Activated naive CD8-positive, alpha-beta T cell treated with anti-CD3 and anti-CD28 coated beads, Interleukin-2, amount 50 U/mL, for 24 hours (primary cell): ENCODE results near the gene ARMH3.

Experiments used
- ATAC-seq: fragments of 150-1000 bp; cut with Tn5 transposase; one replicate; pipeline ENCODE4 v1.10.0; 2021
- DNase-seq: peaks from one replicate; pipeline ENCODE4 v3.0.0; 2021
- H3K27ac Mint-ChIP-seq: one replicate; pipeline ENCODE4 v1.8.0; 2021; ENCODE audit warnings: mild to moderate bottlenecking, mixed read lengths
- H3K27me3 Mint-ChIP-seq: one replicate; pipeline ENCODE4 v1.8.0; 2021; ENCODE audit warnings: mixed read lengths
- H3K36me3 Mint-ChIP-seq: one replicate; pipeline ENCODE4 v1.8.0; 2021; ENCODE audit warnings: low read depth, mixed read lengths
- H3K4me1 Mint-ChIP-seq: one replicate; pipeline ENCODE4 v1.8.0; 2021; ENCODE audit warnings: mixed read lengths
- H3K4me3 Mint-ChIP-seq: one replicate; pipeline ENCODE4 v1.8.0; 2021; ENCODE audit warnings: mild to moderate bottlenecking, moderate library complexity, mixed read lengths
- H3K9me3 Mint-ChIP-seq: one replicate; pipeline ENCODE4 v1.8.0; 2021; ENCODE audit warnings: mixed read lengths

The ARMH3 gene

GRCh38 chr10:101922846-101923245 is 133.1 kb downstream of the ARMH3 start:
- Mint-ChIP-seq H3K27me3 (no peaks in the 10 kb centered on the region), H3K4me1 (peaks cover 5% of the 10 kb centered on the region), H3K36me3 (peaks cover 9% of the 10 kb centered on the region), H3K27ac (no peak overlapping the region), H3K9me3 (no peaks in the 10 kb centered on the region), H3K4me3 (no peak overlapping the region)
- ATAC-seq (no peak), DNase-seq (no peak)

GRCh38 chr10:101920546-101920945 is 135.4 kb downstream of the ARMH3 start:
- no peak overlapping the region for H3K4me3 Mint-ChIP-seq
- H3K4me1 Mint-ChIP-seq = peaks cover 5% of the 10 kb centered on the region
- H3K27me3 Mint-ChIP-seq = no peaks in the 10 kb centered on the region
- ATAC-seq = no peak
- H3K36me3 Mint-ChIP-seq = peaks cover 9% of the 10 kb centered on the region
- no peak overlapping the region for H3K27ac Mint-ChIP-seq
- no peak for DNase-seq
- no peaks in the 10 kb centered on the region for H3K9me3 Mint-ChIP-seq

DNA sequence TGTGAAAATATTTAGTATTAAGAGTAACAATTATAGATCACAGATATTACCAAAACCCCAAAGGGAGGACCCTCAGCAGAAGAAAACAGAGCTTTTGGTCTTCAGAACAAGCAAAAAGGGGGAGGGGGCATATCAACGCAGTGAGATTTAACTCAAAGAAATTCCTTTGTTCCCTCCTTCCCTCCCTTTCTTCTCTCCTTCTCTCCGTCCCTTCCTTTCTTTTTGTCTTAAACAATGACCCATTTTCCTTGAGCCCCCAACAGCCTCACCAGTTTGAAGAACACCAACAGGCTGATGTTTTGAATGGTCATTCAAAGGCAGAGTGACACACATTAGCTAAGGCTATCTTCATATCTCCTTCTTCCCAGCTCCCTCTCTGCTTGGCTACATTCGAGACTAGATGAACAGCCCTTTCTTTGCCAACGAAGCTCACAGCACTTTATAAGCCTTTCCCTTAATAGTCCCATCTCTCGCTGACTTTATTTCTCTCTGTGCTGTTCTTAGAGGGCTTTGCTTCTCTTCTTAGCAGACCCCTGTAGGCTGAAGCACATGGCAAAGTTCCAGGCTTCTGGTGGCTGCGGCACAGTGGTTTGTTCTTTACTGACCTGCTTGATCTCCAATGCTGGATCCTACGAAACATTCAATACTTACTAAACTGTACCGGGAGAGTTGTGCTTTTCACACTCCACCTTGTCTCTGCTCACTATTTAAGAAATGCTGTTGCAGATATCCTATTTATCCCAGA is 136.8 kb downstream of the ARMH3 start:
- Mint-ChIP-seq H3K27ac (no peak overlapping the region), H3K36me3 (peaks cover 6% of the 10 kb centered on the region), H3K27me3 (no peaks in the 10 kb centered on the region), H3K4me3 (no peak overlapping the region), H3K9me3 (no peaks in the 10 kb centered on the region), H3K4me1 (peaks cover 5% of the 10 kb centered on the region)
- no peak for ATAC-seq
- DNase-seq = no peak

GRCh38 chr10:101912561-101913179 is 143.3 kb downstream of the ARMH3 start:
- no peak for DNase-seq
- Mint-ChIP-seq H3K9me3 (no peaks in the 10 kb centered on the region), H3K27me3 (no peaks in the 10 kb centered on the region), H3K27ac (no peak overlapping the region), H3K4me1 (peaks cover 2% of the 10 kb centered on the region), H3K36me3 (no peaks in the 10 kb centered on the region), H3K4me3 (no peak overlapping the region)
- ATAC-seq = no peak

DNA sequence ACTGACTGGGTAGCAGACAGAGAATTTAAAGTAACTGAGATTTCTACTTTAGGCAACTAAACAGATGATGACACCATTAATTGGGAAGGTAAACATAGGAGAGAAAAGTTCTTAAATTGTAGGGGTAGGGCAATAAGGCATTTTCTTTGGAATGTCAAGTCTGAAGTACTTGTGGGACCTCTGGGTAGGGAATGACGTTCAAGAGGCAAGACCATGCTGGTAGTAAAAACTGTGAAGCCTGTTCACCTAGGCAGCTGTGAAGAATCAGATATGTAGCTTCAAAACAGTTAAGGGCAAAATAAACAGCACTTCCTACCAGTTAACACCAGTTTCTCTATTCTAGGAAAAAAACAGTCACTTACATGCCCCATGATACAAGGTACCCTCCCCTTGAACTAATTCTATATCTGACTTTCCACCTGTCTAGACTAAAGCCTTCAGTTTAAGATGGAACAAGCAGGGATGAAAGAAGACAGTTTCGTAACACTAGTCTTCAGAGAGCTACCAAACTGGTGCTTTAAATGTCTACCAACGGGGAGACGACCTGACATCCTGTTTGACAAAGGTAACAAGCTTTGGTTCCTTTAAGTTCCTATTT is 149.3 kb downstream of the ARMH3 start:
- no peak overlapping the region for H3K27ac Mint-ChIP-seq
- H3K9me3 Mint-ChIP-seq = no peaks in the 10 kb centered on the region
- H3K4me3 Mint-ChIP-seq = no peak overlapping the region
- H3K4me1 Mint-ChIP-seq = peaks cover 33% of the 10 kb centered on the region
- H3K27me3 Mint-ChIP-seq = no peaks in the 10 kb centered on the region
- peaks cover 2% of the 10 kb centered on the region for H3K36me3 Mint-ChIP-seq
- ATAC-seq (no peak), DNase-seq (no peak)

- H3K9me3 Mint-ChIP-seq = no peaks in the 10 kb centered on the region
- DNase-seq = no peak
Observed at GRCh38 chr10:101905251-101905650, 150.7 kb downstream of the ARMH3 start.

GRCh38 chr10:101903827-101904550 is 152.0 kb downstream of the ARMH3 start:
- no peak overlapping the region for H3K4me3 Mint-ChIP-seq
- DNase-seq = peak; percentile 49
- H3K27me3 Mint-ChIP-seq = no peaks in the 10 kb centered on the region
- no peaks in the 10 kb centered on the region for H3K9me3 Mint-ChIP-seq
- peaks cover 2% of the 10 kb centered on the region for H3K36me3 Mint-ChIP-seq
- H3K27ac Mint-ChIP-seq = peak overlapping the region; percentile 47
- ATAC-seq = peak; percentile 93
- H3K4me1 Mint-ChIP-seq = peaks cover 38% of the 10 kb centered on the region

More at GRCh38 chr10:101905251-101905650, 150.7 kb downstream of the ARMH3 start:
- ATAC-seq = no peak
- Mint-ChIP-seq H3K4me3 (no peak overlapping the region), H3K27me3 (no peaks in the 10 kb centered on the region), H3K4me1 (peaks cover 40% of the 10 kb centered on the region), H3K27ac (no peak overlapping the region), H3K36me3 (peaks cover 2% of the 10 kb centered on the region)

DNA sequence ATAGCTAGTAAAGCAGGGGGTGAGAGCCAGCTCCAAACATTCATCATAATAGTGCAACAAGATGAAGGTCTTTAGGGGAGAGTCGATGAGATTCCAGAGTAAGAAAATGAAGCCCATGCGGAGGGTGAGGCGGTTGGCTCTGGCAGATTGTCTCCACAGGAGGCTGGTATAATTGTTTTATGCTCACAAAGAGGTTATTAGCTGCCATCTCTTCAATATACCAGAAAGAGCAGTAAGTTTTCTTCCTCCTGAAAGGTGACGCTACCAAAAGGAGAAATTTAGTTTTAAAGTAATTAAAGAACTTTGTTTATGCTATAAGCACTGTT is 153.2 kb downstream of the ARMH3 start:
- no peak overlapping the region for H3K27ac Mint-ChIP-seq
- ATAC-seq = no peak
- H3K27me3 Mint-ChIP-seq = no peaks in the 10 kb centered on the region
- H3K4me3 Mint-ChIP-seq = no peak overlapping the region
- H3K9me3 Mint-ChIP-seq = no peaks in the 10 kb centered on the region
- H3K36me3 Mint-ChIP-seq = peaks cover 2% of the 10 kb centered on the region
- no peak for DNase-seq
- peaks cover 38% of the 10 kb centered on the region for H3K4me1 Mint-ChIP-seq

DNA sequence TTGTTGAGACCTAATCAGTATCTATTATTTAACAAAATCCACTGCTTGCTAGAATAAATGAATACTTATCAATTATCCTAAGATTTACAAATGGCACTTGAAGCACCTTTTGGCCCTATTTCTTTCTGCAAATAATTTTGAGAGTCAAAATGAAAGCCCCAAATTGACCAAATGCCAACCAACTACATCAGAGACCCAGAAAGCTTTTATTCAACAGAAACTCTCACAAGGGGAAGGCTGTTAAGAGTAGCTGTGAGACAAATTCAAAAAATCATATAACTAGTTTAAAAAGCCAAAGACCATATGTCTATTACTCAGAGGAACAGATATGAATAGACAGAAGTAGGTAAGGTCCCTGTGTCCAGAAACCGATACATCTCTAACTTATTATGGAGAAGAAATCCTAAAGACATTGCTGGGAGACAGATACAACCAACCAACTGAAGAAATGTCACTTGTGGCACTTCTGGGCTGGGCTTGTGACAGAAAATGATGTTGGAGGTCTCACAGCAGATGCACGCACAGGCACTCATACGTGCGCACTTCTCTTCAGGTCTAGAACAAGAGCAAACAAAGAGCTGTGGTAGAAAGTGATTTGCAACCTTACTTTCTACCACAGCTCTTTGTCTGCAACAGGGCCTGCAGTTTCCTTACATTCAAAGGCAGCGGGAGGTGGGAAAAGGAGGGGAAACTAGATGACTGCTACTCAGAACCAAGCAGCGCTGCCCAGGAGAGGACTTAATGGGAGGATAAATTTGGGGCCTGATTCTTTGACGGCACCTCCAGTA is 153.7 kb downstream of the ARMH3 start:
- H3K27ac Mint-ChIP-seq = no peak overlapping the region
- H3K9me3 Mint-ChIP-seq = no peaks in the 10 kb centered on the region
- no peak for DNase-seq
- no peak overlapping the region for H3K4me3 Mint-ChIP-seq
- H3K36me3 Mint-ChIP-seq = peaks cover 2% of the 10 kb centered on the region
- H3K4me1 Mint-ChIP-seq = peaks cover 38% of the 10 kb centered on the region
- no peaks in the 10 kb centered on the region for H3K27me3 Mint-ChIP-seq
- no peak for ATAC-seq

DNA sequence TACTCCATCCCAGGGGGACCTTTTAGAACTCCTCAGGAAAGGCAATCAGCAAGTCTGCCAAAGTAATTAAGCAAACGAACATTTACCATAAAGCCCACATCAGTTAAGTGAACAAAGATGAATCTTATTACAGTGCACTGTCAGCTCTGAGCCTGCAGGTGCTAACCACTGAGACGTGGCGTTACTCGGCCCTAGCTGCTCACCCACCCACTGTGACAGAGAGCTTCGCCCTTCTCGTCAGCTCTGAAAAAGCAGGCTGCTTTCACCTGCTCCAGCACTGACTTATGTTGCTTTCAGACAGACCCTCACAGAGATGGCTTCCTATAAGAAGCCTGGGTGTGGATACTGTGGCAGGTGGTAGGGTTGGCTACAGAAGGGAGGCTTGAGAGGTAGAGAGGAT is 154.6 kb downstream of the ARMH3 start:
- Mint-ChIP-seq H3K4me3 (no peak overlapping the region), H3K27me3 (no peaks in the 10 kb centered on the region), H3K27ac (peak overlapping the region; percentile 40), H3K4me1 (peaks cover 43% of the 10 kb centered on the region), H3K9me3 (no peaks in the 10 kb centered on the region), H3K36me3 (peaks cover 2% of the 10 kb centered on the region)
- peak; percentile 5 for DNase-seq
- no peak for ATAC-seq

GRCh38 chr10:101897633-101898032 is 158.3 kb downstream of the ARMH3 start:
- Mint-ChIP-seq H3K9me3 (no peaks in the 10 kb centered on the region), H3K4me3 (no peak overlapping the region), H3K36me3 (peaks cover 3% of the 10 kb centered on the region), H3K4me1 (peaks cover 33% of the 10 kb centered on the region), H3K27me3 (no peaks in the 10 kb centered on the region), H3K27ac (no peak overlapping the region)
- ATAC-seq = no peak
- no peak for DNase-seq

DNA sequence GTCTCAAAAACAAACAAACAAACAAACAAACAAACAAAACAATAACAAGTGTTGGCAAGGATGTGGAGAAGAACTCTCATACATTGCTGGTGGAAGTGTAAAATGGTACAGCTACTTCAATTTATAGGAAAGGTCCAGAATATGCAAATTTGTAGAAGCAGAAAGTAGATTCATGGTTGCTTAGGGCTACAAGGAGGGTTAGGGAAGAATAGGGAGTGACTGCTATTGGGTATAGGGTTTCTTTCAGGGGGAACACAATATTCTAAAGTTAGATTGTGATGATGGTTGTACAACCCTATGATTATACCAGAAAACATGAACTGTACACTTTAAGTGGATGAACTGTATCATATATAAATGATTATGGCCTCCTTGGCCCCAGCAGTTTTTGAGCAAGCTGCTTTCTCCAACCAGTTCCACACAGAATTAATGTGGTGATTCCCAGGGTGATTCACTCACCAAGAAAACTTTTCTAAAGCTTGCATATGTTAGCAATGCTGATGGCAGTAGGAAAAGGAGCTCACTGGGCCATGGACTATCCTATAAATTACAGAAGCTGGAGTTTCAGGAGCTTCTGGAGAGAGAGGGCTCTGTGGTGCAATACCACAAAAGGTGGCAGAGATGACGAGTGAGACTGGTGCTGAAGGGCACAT is 159.6 kb downstream of the ARMH3 start:
- Mint-ChIP-seq H3K4me3 (no peak overlapping the region), H3K36me3 (peaks cover 2% of the 10 kb centered on the region), H3K4me1 (peaks cover 22% of the 10 kb centered on the region), H3K9me3 (no peaks in the 10 kb centered on the region), H3K27me3 (no peaks in the 10 kb centered on the region), H3K27ac (no peak overlapping the region)
- ATAC-seq = no peak
- no peak for DNase-seq

DNA sequence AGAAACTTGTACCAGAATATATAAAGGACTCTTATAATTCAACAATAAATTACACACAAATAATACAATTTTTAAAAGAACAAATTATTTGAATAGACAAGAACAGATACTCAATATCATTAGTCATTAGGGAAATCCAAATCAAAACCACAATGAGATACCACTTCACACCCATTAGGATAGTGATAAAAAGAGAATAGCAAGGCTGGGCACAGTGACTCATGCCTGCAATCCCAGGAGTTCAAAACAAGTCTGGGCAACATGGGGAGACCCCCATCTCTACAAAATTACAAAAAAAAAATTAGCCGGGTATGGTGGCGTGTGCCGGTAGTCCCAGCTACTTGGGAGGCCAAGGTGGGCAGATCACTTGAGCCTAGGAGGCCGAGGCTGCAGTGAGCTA is 160.2 kb downstream of the ARMH3 start:
- Mint-ChIP-seq H3K36me3 (peaks cover 2% of the 10 kb centered on the region), H3K4me3 (no peak overlapping the region), H3K9me3 (no peaks in the 10 kb centered on the region), H3K4me1 (peaks cover 18% of the 10 kb centered on the region), H3K27ac (no peak overlapping the region), H3K27me3 (no peaks in the 10 kb centered on the region)
- peak; percentile 79 for ATAC-seq
- DNase-seq = peak; percentile 4

- Mint-ChIP-seq H3K9me3 (no peaks in the 10 kb centered on the region), H3K4me1 (peaks cover 20% of the 10 kb centered on the region), H3K4me3 (no peak overlapping the region), H3K36me3 (peaks cover 2% of the 10 kb centered on the region), H3K27me3 (no peaks in the 10 kb centered on the region), H3K27ac (no peak overlapping the region)
- no peak for ATAC-seq
- DNase-seq = no peak
Observed at GRCh38 chr10:101894742-101895141, 161.2 kb downstream of the ARMH3 start.
